GM18909 (cell line): ENCODE measurements around the gene ASB6.
"Not testable (repeated sequence)": the region's sequence is repeated elsewhere in the genome, so short reads cannot be mapped to it uniquely, and the experiment has no call there.

Experiments used
- ATAC-seq: cut with Tn5 transposase; IDR thresholded peaks from one replicate; pipeline ENCODE4 v1.9.1; 2021; ENCODE audit warnings: mild to moderate bottlenecking; ENCODE audit not compliant: unreplicated experiment, poor library complexity

Gene ASB6

GRCh38 chr9:129592790-129593189 is 49.2 kb downstream of the ASB6 start:
- ATAC-seq, result not testable (repeated sequence)

- ATAC-seq, result no peak
These were observed 50.0 kb downstream of the ASB6 start for GRCh38 chr9:129591916-129592315.

GRCh38 chr9:129590466-129590865 is 51.5 kb downstream of the ASB6 start:
- no peak for ATAC-seq

GRCh38 chr9:129587487-129588262 is 54.3 kb downstream of the ASB6 start:
- ATAC-seq, result no peak

- no peak for ATAC-seq
These were observed 55.3 kb downstream of the ASB6 start for GRCh38 chr9:129586685-129587084.

- no peak for ATAC-seq
These were observed 55.7 kb downstream of the ASB6 start for GRCh38 chr9:129586245-129586644.

- no peak for ATAC-seq
These were observed 56.6 kb downstream of the ASB6 start for GRCh38 chr9:129585352-129585751.
